ENCODE measurements around the gene EFNA5. TPM values are rescaled to one million over a fixed set of nuclear protein-coding genes. Genes with fewer than 3 reads are reported as not detected.

The EFNA5 gene
- total RNA-seq, 4 donors from 2014 or later, result 21.3 to 47.0 (median 29.3) TPM

DNA sequence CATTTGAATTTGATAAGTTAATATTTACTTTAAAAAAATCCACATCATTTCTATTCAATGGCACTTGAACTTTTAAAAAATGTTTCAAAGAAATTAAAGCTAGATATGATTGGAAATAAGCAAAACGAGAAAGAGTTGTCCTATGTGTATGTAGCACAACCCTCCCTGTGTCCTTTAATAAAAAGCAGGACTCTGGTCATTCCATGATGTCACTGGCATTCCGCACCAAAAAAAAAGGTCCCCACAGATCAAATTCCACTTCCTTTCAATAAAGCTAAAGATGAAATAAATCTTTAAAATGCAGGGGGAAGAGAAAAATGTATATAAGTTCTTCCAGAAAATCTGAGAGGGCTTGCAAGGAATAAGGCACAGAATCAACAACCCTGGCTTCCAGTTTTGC is 103.8 kb downstream of the EFNA5 start:
- 70% methylated on average over 2 of the region's 2 CpGs for WGBS
- DNase-seq (ENCODE audit: low spot score in 2 of 2), result no peak
- no peak overlapping the region for H3K4me3 ChIP-seq
- no peaks in the 10 kb centered on the region for H3K9me3 ChIP-seq
- H3K36me3 ChIP-seq, result no peaks in the 10 kb centered on the region
- peaks cover 41% of the 10 kb centered on the region for H3K4me1 ChIP-seq
- H3K27ac ChIP-seq, result no peak overlapping the region
- H3K27me3 ChIP-seq, result no peaks in the 10 kb centered on the region
- TF ChIP-seq, protein P1, sequence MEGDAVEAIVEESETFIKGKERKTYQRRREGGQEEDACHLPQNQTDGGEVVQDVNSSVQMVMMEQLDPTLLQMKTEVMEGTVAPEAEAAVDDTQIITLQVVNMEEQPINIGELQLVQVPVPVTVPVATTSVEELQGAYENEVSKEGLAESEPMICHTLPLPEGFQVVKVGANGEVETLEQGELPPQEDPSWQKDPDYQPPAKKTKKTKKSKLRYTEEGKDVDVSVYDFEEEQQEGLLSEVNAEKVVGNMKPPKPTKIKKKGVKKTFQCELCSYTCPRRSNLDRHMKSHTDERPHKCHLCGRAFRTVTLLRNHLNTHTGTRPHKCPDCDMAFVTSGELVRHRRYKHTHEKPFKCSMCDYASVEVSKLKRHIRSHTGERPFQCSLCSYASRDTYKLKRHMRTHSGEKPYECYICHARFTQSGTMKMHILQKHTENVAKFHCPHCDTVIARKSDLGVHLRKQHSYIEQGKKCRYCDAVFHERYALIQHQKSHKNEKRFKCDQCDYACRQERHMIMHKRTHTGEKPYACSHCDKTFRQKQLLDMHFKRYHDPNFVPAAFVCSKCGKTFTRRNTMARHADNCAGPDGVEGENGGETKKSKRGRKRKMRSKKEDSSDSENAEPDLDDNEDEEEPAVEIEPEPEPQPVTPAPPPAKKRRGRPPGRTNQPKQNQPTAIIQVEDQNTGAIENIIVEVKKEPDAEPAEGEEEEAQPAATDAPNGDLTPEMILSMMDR (IDR thresholded peaks at IDR 0.05), result no peak
- TF ChIP-seq POLR2A (IDR thresholded peaks at IDR 0.05), result no peak
- no peak for TF ChIP-seq POLR2AphosphoS5 (IDR thresholded peaks at IDR 0.05)
- no peak for TF ChIP-seq EP300 (IDR thresholded peaks at IDR 0.05)

DNA sequence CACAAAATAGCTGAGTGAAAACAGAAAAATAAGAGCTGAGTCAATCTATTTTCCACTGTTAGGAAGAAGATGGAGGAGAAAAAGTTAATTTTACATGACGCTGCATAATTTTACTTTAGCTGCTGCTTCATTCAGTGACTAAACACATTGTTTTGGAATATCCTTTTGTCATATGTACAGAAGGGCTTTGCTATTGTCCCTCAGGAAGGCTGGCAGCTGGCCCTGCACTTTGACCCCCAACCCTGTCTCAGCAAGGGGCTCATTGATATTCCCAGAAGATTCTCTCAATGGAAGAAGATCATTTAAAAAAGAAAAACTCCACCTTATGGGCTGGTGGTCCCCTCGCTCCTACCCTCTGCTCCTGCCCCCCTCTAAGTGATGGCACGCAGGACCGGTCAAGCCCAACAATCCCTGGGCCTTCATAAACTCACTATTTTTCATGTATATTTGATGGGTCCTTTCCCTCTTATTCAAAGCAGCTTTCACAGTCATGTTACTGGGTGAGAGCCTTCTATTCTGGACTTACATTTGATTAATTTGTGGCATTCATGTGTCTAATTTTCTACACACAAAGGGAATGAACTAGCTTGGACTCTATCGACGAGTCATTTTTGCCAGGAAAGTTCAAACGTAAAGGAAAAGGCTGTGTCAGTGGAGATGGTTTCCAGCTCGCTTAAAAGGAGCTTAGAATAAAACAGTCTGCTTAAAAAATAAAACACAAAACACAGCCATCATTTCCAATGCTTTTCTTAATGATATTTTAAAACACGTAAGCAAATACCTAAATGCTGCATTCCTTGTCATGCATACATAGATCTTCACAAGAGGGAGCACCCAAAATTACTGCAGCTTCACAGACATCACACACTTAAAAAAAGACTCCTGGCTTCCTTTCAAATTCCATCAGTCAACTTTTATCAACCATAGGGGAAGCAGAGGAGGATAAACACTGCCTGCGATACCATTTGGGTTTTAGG is 104.7 kb downstream of the EFNA5 start:
- Histone ChIP-seq H3K27me3 (no peaks in the 10 kb centered on the region), H3K4me3 (no peak overlapping the region), H3K36me3 (no peaks in the 10 kb centered on the region), H3K27ac (no peak overlapping the region), H3K9me3 (no peaks in the 10 kb centered on the region), H3K4me1 (peaks cover 32% of the 10 kb centered on the region)
- DNase-seq (ENCODE audit: low spot score in 2 of 2), result no peak
- 82% methylated on average over 10 of the region's 10 CpGs for WGBS
- TF ChIP-seq EP300 (IDR thresholded peaks at IDR 0.05) (no peak), POLR2AphosphoS5 (IDR thresholded peaks at IDR 0.05) (no peak), POLR2A (IDR thresholded peaks at IDR 0.05) (no peak)
- TF ChIP-seq, protein P1 (IDR thresholded peaks at IDR 0.05), result no peak

DNA sequence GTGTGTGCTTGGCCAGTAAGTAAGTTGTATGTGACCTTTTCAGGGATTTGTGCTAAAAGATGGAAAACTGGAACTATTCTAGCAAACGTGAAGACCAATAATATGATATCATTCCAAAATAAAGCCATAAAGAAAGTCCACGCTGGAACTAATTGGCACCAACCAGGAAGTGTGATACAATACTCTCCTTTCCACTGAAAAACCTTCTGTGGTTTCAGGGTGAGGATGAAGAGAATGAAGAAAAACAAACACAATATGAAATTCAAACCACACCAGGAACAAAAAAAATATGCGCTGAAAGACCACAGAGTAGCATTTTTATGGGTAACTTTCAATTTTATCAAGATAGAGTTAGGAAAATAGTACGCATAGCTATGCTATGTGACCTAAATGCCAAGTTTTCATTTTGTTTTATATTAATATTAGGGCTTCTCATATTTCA is 105.8 kb downstream of the EFNA5 start:
- Histone ChIP-seq H3K4me3 (no peak overlapping the region), H3K4me1 (peaks cover 21% of the 10 kb centered on the region), H3K27me3 (no peaks in the 10 kb centered on the region), H3K36me3 (no peaks in the 10 kb centered on the region), H3K27ac (no peak overlapping the region), H3K9me3 (no peaks in the 10 kb centered on the region)
- no peak for DNase-seq (ENCODE audit: low spot score in 2 of 2)
- TF ChIP-seq POLR2A (IDR thresholded peaks at IDR 0.05) (no peak), POLR2AphosphoS5 (IDR thresholded peaks at IDR 0.05) (no peak), EP300 (IDR thresholded peaks at IDR 0.05) (no peak)
- TF ChIP-seq, protein P1 (IDR thresholded peaks at IDR 0.05), result no peak
- 70% methylated on average over 4 of the region's 4 CpGs for WGBS

DNA sequence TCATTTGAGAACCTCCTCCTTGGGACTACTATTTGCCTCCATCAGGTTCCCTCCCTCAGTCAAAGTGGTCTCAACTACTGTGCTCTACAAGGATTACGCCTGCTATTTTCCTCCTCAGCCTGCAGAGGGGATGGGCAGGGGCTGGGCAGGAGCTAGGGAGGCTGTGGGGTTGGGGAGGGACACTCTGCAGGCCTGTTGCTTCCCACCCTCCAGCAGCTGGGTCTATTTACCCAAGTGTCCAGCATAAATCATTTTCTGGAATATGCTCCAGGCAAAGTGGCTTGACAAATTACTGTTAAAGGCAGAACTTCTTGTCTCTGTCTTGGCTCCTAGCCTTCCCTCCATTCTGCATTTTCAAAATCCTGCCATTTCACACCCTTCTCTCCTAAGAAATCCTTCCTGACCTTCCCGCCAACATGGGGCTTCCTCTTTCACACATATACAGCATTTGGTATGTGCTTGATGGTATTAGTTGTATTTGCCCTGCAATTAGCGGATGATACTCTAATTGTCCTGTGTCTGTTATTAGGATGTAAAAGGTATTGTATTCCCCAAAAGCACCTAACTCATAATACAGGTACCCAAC is 106.7 kb downstream of the EFNA5 start:
- Histone ChIP-seq H3K4me3 (no peak overlapping the region), H3K27me3 (no peaks in the 10 kb centered on the region), H3K27ac (no peak overlapping the region), H3K9me3 (no peaks in the 10 kb centered on the region), H3K36me3 (no peaks in the 10 kb centered on the region), H3K4me1 (peaks cover 19% of the 10 kb centered on the region)
- WGBS, result 94% methylated on average over 3 of the region's 3 CpGs
- no peak for DNase-seq (ENCODE audit: low spot score in 2 of 2)
- TF ChIP-seq POLR2A (IDR thresholded peaks at IDR 0.05), result no peak
- no peak for TF ChIP-seq POLR2AphosphoS5 (IDR thresholded peaks at IDR 0.05)
- no peak for TF ChIP-seq EP300 (IDR thresholded peaks at IDR 0.05)
- TF ChIP-seq, protein P1 (IDR thresholded peaks at IDR 0.05), result no peak

DNA sequence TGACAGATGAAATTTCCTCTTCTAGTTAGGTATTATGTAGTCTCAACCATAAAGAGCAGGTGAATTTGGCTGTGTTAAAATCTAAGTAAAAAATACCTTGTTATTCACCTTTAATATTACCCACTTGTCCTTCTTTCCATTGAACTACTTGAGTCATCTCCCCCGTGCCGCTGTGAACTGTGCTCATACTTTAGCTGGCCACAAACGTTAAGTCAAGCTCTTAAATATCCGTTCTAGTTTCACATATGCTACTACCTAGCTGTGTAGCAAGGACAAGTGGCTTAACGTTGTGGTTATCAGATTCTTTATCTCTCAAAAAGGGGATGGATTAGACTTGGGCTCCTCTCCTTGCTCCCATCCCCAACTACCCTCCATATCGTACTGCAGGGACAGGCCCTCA is 110.4 kb downstream of the EFNA5 start:
- H3K9me3 ChIP-seq, result no peaks in the 10 kb centered on the region
- H3K4me3 ChIP-seq, result no peak overlapping the region
- DNase-seq (ENCODE audit: low spot score in 2 of 2), result no peak
- H3K36me3 ChIP-seq, result no peaks in the 10 kb centered on the region
- H3K27ac ChIP-seq, result no peak overlapping the region
- 88% methylated on average over 6 of the region's 6 CpGs for WGBS
- TF ChIP-seq POLR2A (IDR thresholded peaks at IDR 0.05) (no peak), POLR2AphosphoS5 (IDR thresholded peaks at IDR 0.05) (no peak), EP300 (IDR thresholded peaks at IDR 0.05) (no peak)
- TF ChIP-seq, protein P1 (IDR thresholded peaks at IDR 0.05), result no peak
- H3K4me1 ChIP-seq, result peaks cover 15% of the 10 kb centered on the region
- H3K27me3 ChIP-seq, result no peaks in the 10 kb centered on the region

Measured in suprapubic skin (tissue), 4 donors.